GM23338 (cell line): Measurements from ENCODE around the gene MCUB. TPM values are rescaled to one million over a fixed set of nuclear protein-coding genes. Genes with fewer than 3 reads are reported as not detected.
"Not testable (repeated sequence)": the region's sequence is repeated elsewhere in the genome, so short reads cannot be mapped to it uniquely, and the experiment has no call there.

Experiments
- ATAC-seq: fragments of 200-7000 bp; cut with Tn5 transposase; 3 replicates; pipeline ENCODE4 v1.9.1; 2020
- DNase-seq: peaks from one replicate; pipeline ENCODE4 v3.0.0-alpha.2; 2015; ENCODE audit warnings: low spot score
- H2AFZ ChIP-seq: fragments of 200-600 bp; sonication (generic); 2 replicates; pipeline ENCODE4 v1.8.0; 2016; ENCODE audit warnings: antibody characterized with exemption, mild to moderate bottlenecking, moderate library complexity
- H3F3A ChIP-seq: fragments of 200-600 bp; sonication (generic); replicated peaks from 2 replicates; pipeline ENCODE4 v1.8.0; 2017; ENCODE audit warnings: antibody characterized with exemption, mixed run types, low read depth
- H3K27ac ChIP-seq: fragments of 200-600 bp; sonication (generic); 2 replicates; pipeline ENCODE4 v1.6.1; 2016; ENCODE audit warnings: low read depth
- H3K27me3 ChIP-seq: fragments of 200-600 bp; sonication (generic); 2 replicates; pipeline ENCODE4 v1.8.0; 2016; ENCODE audit warnings: mild to moderate bottlenecking, mixed run types, moderate library complexity; ENCODE audit not compliant: insufficient read depth
- H3K36me3 ChIP-seq: fragments of 200-600 bp; sonication (generic); 2 replicates; pipeline ENCODE4 v1.8.0; 2016; ENCODE audit warnings: mild to moderate bottlenecking; ENCODE audit not compliant: insufficient read depth
- H3K4me1 ChIP-seq: fragments of 200-600 bp; sonication (generic); 2 replicates; pipeline ENCODE4 v1.8.0; 2016; ENCODE audit warnings: mild to moderate bottlenecking, moderate library complexity; ENCODE audit not compliant: insufficient read depth
- H3K4me2 ChIP-seq: fragments of 200-600 bp; sonication (generic); 2 replicates; pipeline ENCODE4 v1.7.1; 2017; ENCODE audit warnings: mixed run types
- H3K4me3 ChIP-seq: fragments of 200-600 bp; sonication (generic); 2 replicates; pipeline ENCODE4 v1.6.1; 2016; ENCODE audit warnings: mixed run types
- H3K79me2 ChIP-seq: fragments of 200-600 bp; sonication (generic); replicated peaks from 2 replicates; pipeline ENCODE4 v1.8.0; 2017; ENCODE audit warnings: mild to moderate bottlenecking; ENCODE audit not compliant: insufficient read depth
- H3K9me2 ChIP-seq: fragments of 200-600 bp; sonication (generic); 2 replicates; pipeline ENCODE4 v1.8.0; 2017; ENCODE audit not compliant: insufficient read depth
- H4K20me1 ChIP-seq: fragments of 200-600 bp; sonication (generic); replicated peaks from 2 replicates; pipeline ENCODE4 v1.8.0; 2017; ENCODE audit warnings: mild to moderate bottlenecking; ENCODE audit not compliant: insufficient read depth
- H3K27ac Mint-ChIP-seq: 2 replicates; pipeline ENCODE4 v1.8.0; 2020; ENCODE audit warnings: inconsistent platforms, mild to moderate bottlenecking, moderate library complexity, mixed read lengths
- H3K27me3 Mint-ChIP-seq: 3 replicates; pipeline ENCODE4 v1.8.0; 2022; ENCODE audit warnings: low read depth, mild to moderate bottlenecking, moderate library complexity, mixed read lengths, inconsistent platforms; ENCODE audit not compliant: insufficient read depth, poor library complexity
- H3K36me3 Mint-ChIP-seq: 3 replicates; pipeline ENCODE4 v1.8.0; 2021; ENCODE audit warnings: low read depth, mild to moderate bottlenecking, inconsistent platforms, moderate library complexity, mixed read lengths
- H3K4me1 Mint-ChIP-seq: 3 replicates; pipeline ENCODE4 v1.8.0; 2020; ENCODE audit warnings: mild to moderate bottlenecking, inconsistent platforms, mixed read lengths
- H3K4me3 Mint-ChIP-seq: 3 replicates; pipeline ENCODE4 v1.8.0; 2021; ENCODE audit warnings: moderate library complexity, mild to moderate bottlenecking, inconsistent platforms, mixed read lengths
- H3K9me3 Mint-ChIP-seq: 3 replicates; pipeline ENCODE4 v1.8.0; 2020; ENCODE audit warnings: moderate library complexity, mild to moderate bottlenecking, inconsistent platforms, mixed read lengths
- CREB1 ChIP-seq: fragments of 250-450 bp; sonication (Bioruptor Pico); IDR thresholded peaks from 2 replicates; pipeline ENCODE4 v1.5.0; 2020; ENCODE audit warnings: low read depth, mild to moderate bottlenecking, moderate library complexity
- EZH2phosphoT487 ChIP-seq: fragments of 200-600 bp; sonication (generic); IDR thresholded peaks from one replicate; pipeline ENCODE4 v1.8.1; 2018; ENCODE audit warnings: antibody characterized with exemption; ENCODE audit not compliant: unreplicated experiment
- JUNB ChIP-seq: IDR thresholded peaks from one replicate; pipeline ENCODE4 v1.6.1; 2016; ENCODE audit warnings: antibody characterized with exemption; ENCODE audit not compliant: unreplicated experiment
- NANOG ChIP-seq: IDR thresholded peaks from 2 replicates; pipeline ENCODE4 v1.6.1; 2016; ENCODE audit warnings: antibody characterized with exemption, borderline replicate concordance
- POLR2AphosphoS5 ChIP-seq: IDR thresholded peaks from 2 replicates; pipeline ENCODE4 v1.6.1; 2016; ENCODE audit warnings: antibody characterized with exemption, low read depth
- STAT1 ChIP-seq: IDR thresholded peaks from one replicate; pipeline ENCODE4 v1.6.1; 2016; ENCODE audit warnings: antibody characterized with exemption; ENCODE audit not compliant: unreplicated experiment
- ZNF331 ChIP-seq: fragments of 250-450 bp; sonication (Bioruptor Pico); IDR thresholded peaks from 2 replicates; pipeline ENCODE4 v1.5.0; 2020; ENCODE audit warnings: low read depth, mild to moderate bottlenecking, moderate library complexity
- polyA plus RNA-seq: library from polyadenylated mRNA; unstranded; fragments of >200 nt; fragmentation: Nextera tagmentation; extraction: Ambion mirVana; gene quantifications from 2 replicates; pipeline ENCODE4 v1.2.1, GENCODE V29; 2016
- total RNA-seq: library from RNA; depleted of rRNA; stranded (reverse); fragments of >200 nt; shearing (Covaris generic); gene quantifications from 2 replicates; pipeline ENCODE4 v1.2.3, GENCODE V29; 2014
- TF ChIP-seq, protein P1 (sequence below): IDR thresholded peaks from 2 replicates; pipeline ENCODE4 v1.6.1; 2016; ENCODE audit warnings: antibody characterized with exemption
- TF ChIP-seq, protein P2 (sequence below): fragments of 250-450 bp; sonication (Bioruptor Pico); IDR thresholded peaks from 2 replicates; pipeline ENCODE4 v1.5.0; 2020; ENCODE audit warnings: mild to moderate bottlenecking, moderate library complexity
- TF ChIP-seq, protein P3 (sequence below), 2 experiments: fragments of 200-600 bp in 1 of 2; sonication (generic) in 1 of 2; conservative IDR thresholded peaks; 2 replicates each; pipeline versions ENCODE4 v1.5.1 to v1.6.1; 2016 to 2017; ENCODE audit warnings: antibody characterized with exemption in 2 of 2, low read depth in 2 of 2, mild to moderate bottlenecking in 2 of 2, moderate library complexity in 1 of 2

MCUB gene
- total and polyA plus RNA-seq, 2 experiments from 2014 or later, result 21.7 to 97.9 TPM

DNA sequence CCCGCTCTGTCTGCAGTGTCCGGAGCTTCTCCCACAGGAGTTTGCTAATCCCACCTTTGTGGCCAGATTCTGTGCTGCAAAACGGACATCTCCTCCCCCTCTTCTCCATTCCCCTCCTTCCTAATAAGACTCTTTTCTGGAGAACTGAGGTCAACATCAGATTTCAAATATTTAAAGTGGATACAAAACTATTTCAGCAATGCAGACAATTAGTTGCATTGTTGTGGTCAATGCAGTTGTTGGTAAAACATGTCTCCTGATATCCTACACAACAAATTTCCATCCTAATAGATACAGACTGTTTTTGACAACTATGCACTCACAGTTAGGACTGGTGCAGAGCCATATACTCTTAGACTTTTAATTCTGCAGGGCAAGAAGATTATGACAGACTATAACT, 5.1 kb upstream of the MCUB start (continued):
- TF ChIP-seq ZNF331 (CRISPR knock-in tag) (no peak), JUNB (no peak), CREB1 (no peak)

DNA sequence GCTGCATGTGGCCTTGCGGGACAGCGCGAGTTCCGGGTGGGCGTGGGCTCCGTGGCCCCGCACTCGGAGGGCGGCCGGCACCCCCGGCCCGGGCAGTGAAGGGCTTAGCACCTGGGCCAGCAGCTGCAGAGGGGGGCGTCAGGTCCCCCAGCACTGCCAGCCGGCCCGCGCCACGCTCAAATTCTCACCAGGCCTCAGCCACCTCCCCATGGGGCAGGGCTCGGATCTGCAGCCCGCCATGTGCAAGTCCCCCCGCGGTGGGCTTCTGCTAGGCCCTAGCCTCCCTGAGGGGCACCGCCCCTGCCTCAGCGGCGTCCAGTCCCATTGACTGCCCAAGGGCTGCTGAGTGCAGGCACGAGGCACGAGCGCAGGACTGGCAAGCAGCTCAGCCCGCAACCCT, 2.6 kb upstream of the MCUB start:
- Histone ChIP-seq H3K27ac (no peak overlapping the region), H3K4me3 (no peak overlapping the region), H3K4me1 (peaks cover 17% of the 10 kb centered on the region), H3K4me2 (no peak overlapping the region), H3K36me3 (no peaks in the 10 kb centered on the region; the same call in 1 of the 2 replicates), H4K20me1 (no peaks in the 10 kb centered on the region; the same call in 1 of the 2 replicates), H3K27me3 (no peaks in the 10 kb centered on the region), H2AFZ (no peak overlapping the region), H3F3A (no peaks in the 10 kb centered on the region), H3K79me2 (peaks cover 6% of the 10 kb centered on the region), H3K9me2 (no peaks in the 10 kb centered on the region)
- no peak for ATAC-seq
- Mint-ChIP-seq H3K27me3 (peaks cover 5% of the 10 kb centered on the region), H3K27ac (no peak overlapping the region), H3K4me3 (no peak overlapping the region), H3K4me1 (peaks cover 23% of the 10 kb centered on the region), H3K9me3 (peaks cover 12% of the 10 kb centered on the region), H3K36me3 (peaks cover 14% of the 10 kb centered on the region)
- DNase-seq, result no peak
- TF ChIP-seq, protein P1, sequence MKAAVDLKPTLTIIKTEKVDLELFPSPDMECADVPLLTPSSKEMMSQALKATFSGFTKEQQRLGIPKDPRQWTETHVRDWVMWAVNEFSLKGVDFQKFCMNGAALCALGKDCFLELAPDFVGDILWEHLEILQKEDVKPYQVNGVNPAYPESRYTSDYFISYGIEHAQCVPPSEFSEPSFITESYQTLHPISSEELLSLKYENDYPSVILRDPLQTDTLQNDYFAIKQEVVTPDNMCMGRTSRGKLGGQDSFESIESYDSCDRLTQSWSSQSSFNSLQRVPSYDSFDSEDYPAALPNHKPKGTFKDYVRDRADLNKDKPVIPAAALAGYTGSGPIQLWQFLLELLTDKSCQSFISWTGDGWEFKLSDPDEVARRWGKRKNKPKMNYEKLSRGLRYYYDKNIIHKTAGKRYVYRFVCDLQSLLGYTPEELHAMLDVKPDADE, result no peak
- TF ChIP-seq JUNB, result no peak
- TF ChIP-seq, protein P2, sequence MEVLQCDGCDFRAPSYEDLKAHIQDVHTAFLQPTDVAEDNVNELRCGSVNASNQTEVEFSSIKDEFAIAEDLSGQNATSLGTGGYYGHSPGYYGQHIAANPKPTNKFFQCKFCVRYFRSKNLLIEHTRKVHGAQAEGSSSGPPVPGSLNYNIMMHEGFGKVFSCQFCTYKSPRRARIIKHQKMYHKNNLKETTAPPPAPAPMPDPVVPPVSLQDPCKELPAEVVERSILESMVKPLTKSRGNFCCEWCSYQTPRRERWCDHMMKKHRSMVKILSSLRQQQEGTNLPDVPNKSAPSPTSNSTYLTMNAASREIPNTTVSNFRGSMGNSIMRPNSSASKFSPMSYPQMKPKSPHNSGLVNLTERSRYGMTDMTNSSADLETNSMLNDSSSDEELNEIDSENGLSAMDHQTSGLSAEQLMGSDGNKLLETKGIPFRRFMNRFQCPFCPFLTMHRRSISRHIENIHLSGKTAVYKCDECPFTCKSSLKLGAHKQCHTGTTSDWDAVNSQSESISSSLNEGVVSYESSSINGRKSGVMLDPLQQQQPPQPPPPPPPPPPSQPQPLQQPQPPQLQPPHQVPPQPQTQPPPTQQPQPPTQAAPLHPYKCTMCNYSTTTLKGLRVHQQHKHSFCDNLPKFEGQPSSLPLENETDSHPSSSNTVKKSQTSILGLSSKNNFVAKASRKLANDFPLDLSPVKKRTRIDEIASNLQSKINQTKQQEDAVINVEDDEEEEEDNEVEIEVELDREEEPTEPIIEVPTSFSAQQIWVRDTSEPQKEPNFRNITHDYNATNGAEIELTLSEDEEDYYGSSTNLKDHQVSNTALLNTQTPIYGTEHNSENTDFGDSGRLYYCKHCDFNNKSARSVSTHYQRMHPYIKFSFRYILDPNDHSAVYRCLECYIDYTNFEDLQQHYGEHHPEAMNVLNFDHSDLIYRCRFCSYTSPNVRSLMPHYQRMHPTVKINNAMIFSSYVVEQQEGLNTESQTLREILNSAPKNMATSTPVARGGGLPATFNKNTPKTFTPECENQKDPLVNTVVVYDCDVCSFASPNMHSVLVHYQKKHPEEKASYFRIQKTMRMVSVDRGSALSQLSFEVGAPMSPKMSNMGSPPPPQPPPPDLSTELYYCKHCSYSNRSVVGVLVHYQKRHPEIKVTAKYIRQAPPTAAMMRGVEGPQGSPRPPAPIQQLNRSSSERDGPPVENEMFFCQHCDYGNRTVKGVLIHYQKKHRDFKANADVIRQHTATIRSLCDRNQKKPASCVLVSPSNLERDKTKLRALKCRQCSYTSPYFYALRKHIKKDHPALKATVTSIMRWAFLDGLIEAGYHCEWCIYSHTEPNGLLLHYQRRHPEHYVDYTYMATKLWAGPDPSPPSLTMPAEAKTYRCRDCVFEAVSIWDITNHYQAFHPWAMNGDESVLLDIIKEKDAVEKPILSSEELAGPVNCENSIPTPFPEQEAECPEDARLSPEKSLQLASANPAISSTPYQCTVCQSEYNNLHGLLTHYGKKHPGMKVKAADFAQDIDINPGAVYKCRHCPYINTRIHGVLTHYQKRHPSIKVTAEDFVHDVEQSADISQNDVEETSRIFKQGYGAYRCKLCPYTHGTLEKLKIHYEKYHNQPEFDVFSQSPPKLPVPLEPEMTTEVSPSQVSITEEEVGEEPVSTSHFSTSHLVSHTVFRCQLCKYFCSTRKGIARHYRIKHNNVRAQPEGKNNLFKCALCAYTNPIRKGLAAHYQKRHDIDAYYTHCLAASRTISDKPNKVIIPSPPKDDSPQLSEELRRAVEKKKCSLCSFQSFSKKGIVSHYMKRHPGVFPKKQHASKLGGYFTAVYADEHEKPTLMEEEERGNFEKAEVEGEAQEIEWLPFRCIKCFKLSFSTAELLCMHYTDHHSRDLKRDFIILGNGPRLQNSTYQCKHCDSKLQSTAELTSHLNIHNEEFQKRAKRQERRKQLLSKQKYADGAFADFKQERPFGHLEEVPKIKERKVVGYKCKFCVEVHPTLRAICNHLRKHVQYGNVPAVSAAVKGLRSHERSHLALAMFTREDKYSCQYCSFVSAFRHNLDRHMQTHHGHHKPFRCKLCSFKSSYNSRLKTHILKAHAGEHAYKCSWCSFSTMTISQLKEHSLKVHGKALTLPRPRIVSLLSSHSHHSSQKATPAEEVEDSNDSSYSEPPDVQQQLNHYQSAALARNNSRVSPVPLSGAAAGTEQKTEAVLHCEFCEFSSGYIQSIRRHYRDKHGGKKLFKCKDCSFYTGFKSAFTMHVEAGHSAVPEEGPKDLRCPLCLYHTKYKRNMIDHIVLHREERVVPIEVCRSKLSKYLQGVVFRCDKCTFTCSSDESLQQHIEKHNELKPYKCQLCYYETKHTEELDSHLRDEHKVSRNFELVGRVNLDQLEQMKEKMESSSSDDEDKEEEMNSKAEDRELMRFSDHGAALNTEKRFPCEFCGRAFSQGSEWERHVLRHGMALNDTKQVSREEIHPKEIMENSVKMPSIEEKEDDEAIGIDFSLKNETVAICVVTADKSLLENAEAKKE, result no peak
- TF ChIP-seq CREB1, result no peak
- TF ChIP-seq POLR2AphosphoS5, result no peak
- no peak for TF ChIP-seq NANOG
- TF ChIP-seq STAT1, result no peak
- TF ChIP-seq, protein P3, sequence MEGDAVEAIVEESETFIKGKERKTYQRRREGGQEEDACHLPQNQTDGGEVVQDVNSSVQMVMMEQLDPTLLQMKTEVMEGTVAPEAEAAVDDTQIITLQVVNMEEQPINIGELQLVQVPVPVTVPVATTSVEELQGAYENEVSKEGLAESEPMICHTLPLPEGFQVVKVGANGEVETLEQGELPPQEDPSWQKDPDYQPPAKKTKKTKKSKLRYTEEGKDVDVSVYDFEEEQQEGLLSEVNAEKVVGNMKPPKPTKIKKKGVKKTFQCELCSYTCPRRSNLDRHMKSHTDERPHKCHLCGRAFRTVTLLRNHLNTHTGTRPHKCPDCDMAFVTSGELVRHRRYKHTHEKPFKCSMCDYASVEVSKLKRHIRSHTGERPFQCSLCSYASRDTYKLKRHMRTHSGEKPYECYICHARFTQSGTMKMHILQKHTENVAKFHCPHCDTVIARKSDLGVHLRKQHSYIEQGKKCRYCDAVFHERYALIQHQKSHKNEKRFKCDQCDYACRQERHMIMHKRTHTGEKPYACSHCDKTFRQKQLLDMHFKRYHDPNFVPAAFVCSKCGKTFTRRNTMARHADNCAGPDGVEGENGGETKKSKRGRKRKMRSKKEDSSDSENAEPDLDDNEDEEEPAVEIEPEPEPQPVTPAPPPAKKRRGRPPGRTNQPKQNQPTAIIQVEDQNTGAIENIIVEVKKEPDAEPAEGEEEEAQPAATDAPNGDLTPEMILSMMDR (conservative IDR thresholded peaks at IDR 0.05; ENCODE audit: low read depth in 2 of 2), result no peak
- no peak for TF ChIP-seq EZH2phosphoT487

DNA sequence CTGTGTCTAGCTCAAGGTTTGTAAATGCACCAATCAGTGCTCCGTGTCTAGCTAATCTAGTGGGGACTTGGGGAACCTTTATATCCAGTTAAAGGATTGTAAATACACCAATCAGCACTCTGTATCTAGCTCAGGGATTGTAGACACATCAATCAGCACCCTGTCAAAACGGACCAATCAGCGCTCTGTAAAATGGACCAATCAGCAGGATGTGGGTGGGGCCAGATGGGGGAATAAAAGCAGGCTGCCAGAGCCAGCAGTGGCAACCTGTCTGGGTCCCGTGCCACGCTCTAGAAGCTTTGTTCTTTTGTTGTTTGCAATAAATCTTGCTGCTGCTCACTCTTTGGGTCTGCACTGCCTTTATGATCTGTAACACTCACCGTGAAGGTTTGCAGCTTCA, 2.0 kb upstream of the MCUB start:
- not testable (repeated sequence) for H4K20me1 ChIP-seq, H3K27me3 Mint-ChIP-seq
- peak overlapping the region; percentile 46 for H3K4me3 Mint-ChIP-seq

More for the DNA sequence above, 2.0 kb upstream of the MCUB start:
- not testable (repeated sequence) for H2AFZ ChIP-seq, H3K4me3 ChIP-seq, H3K4me2 ChIP-seq, H3K79me2 ChIP-seq, H3K9me2 ChIP-seq, H3K27ac ChIP-seq, H3K36me3 ChIP-seq, H3K27me3 ChIP-seq, H3F3A ChIP-seq, ATAC-seq, DNase-seq, H3K27ac Mint-ChIP-seq
- H3K36me3 Mint-ChIP-seq, result peaks cover 14% of the 10 kb centered on the region
- H3K9me3 Mint-ChIP-seq, result peaks cover 12% of the 10 kb centered on the region
- H3K4me1 Mint-ChIP-seq, result peaks cover 19% of the 10 kb centered on the region
- H3K4me1 ChIP-seq, result peaks cover 17% of the 10 kb centered on the region
